HCT116 (cell line): ENCODE results near the gene LSM12. TPM values are rescaled to one million over a fixed set of nuclear protein-coding genes. Genes with fewer than 3 reads are reported as not detected.

Source experiments
- ATAC-seq: fragments of 200-7000 bp; cut with Tn5 transposase; 2 replicates; pipeline ENCODE4 v1.9.1; 2020; ENCODE audit warnings: mild to moderate bottlenecking, moderate library complexity
- BruUV-seq: library from RNA; stranded (reverse); fragments of 400-500 nt; replicated peaks from 2 replicates; lab custom pipeline; 2021; lab: Mats Ljungman, UMichigan
- CTCF ChIA-PET: fragments of 300-600 bp; sonication (Branson Sonifier 250); formaldehyde crosslinking; loops from one replicate; lab custom pipeline; 2021; ENCODE audit warnings: antibody characterized with exemption; lab: Charles Lee
- POLR2A ChIA-PET: fragments of 300-600, 350-600 bp; sonication (Branson Sonifier 250); formaldehyde crosslinking; loops from one replicate; lab custom pipeline; 2021; ENCODE audit warnings: antibody characterized with exemption; lab: Charles Lee
- RAD21 ChIA-PET, 2 experiments: fragments of 300-600 bp; sonication (Branson Sonifier 250); formaldehyde crosslinking; loops; one replicate each; lab custom pipeline; 2023; ENCODE audit warnings: low total read pairs in 2 of 2; ENCODE audit not compliant: uncharacterized antibody in 2 of 2, unreplicated experiment in 2 of 2, low non-redundant PET in 1 of 2; lab: Charles Lee
- DNase-seq: peaks from one replicate; pipeline ENCODE4 v3.0.0-alpha.2; 2010; ENCODE audit warnings: low read depth, low spot score
- H2AFZ ChIP-seq: fragments of 200-600 bp; shearing (Covaris generic), sonication (generic); 2 replicates; pipeline ENCODE4 v1.6.1; 2017; ENCODE audit warnings: low read depth, mixed run types, mixed read lengths, antibody characterized with exemption, low read length; ENCODE audit not compliant: poor library complexity, severe bottlenecking
- H3K27ac ChIP-seq: 2 replicates; pipeline ENCODE4 v1.5.1; 2012; ENCODE audit warnings: low read depth, low read length
- H3K27me3 ChIP-seq: fragments of 200-600 bp; sonication (generic); 2 replicates; pipeline ENCODE4 v1.6.1; 2016; ENCODE audit warnings: mixed run types, low read length, mixed read lengths; ENCODE audit not compliant: insufficient read depth
- H3K36me3 ChIP-seq, 2 experiments: fragments of 200-500 bp in 1 of 2; fragments of 200-600 bp in 1 of 2; sonication (Bioruptor generic) in 1 of 2; sonication (generic) in 1 of 2; 2 replicates each; pipeline versions ENCODE4 v1.5.1 to v1.6.1; 2014 to 2016; ENCODE audit warnings: low read length in 2 of 2, inconsistent platforms in 1 of 2, mixed read lengths in 1 of 2, mixed run types in 1 of 2; ENCODE audit not compliant: insufficient read depth in 2 of 2, control insufficient read depth in 1 of 2
- H3K4me1 ChIP-seq, 2 experiments: fragments of 200-600 bp in 1 of 2; sonication (generic) in 1 of 2; 2 replicates each; pipeline versions ENCODE4 v1.5.1 to v1.6.1; 2012 to 2017; ENCODE audit warnings: low read length in 2 of 2, inconsistent platforms in 1 of 2, mild to moderate bottlenecking in 1 of 2, mixed read lengths in 1 of 2, mixed run types in 1 of 2, moderate library complexity in 1 of 2; ENCODE audit not compliant: insufficient read depth in 2 of 2, control insufficient read depth in 1 of 2
- H3K4me2 ChIP-seq: fragments of 200-600 bp; sonication (generic); 2 replicates; pipeline ENCODE4 v1.6.1; 2017; ENCODE audit warnings: mixed run types, low read length, mixed read lengths
- H3K4me3 ChIP-seq, 2 experiments: fragments of 200-600 bp in 1 of 2; sonication (generic) in 1 of 2; replicated peaks in 1 of 2; 2 replicates each; pipeline ENCODE4 v1.5.1; 2011 to 2016; ENCODE audit warnings: low read length in 2 of 2, control low read depth in 1 of 2, low read depth in 1 of 2, mild to moderate bottlenecking in 1 of 2, mixed read lengths in 1 of 2, mixed run types in 1 of 2
- H3K79me2 ChIP-seq: fragments of 200-600 bp; sonication (generic); 2 replicates; pipeline ENCODE4 v1.6.1; 2017; ENCODE audit warnings: mild to moderate bottlenecking, mixed run types, low read length, moderate library complexity, mixed read lengths; ENCODE audit not compliant: insufficient read depth
- H3K9ac ChIP-seq: fragments of 200-600 bp; sonication (generic); 2 replicates; pipeline ENCODE4 v1.6.1; 2016; ENCODE audit warnings: low read length, mixed read lengths
- H3K9me2 ChIP-seq: fragments of 200-600 bp; sonication (generic), shearing (Covaris generic); 2 replicates; pipeline ENCODE4 v1.6.1; 2017; ENCODE audit warnings: mixed run types, mild to moderate bottlenecking, moderate library complexity; ENCODE audit not compliant: insufficient read depth
- H3K9me3 ChIP-seq, 2 experiments: fragments of 200-500 bp in 1 of 2; fragments of 200-600 bp in 1 of 2; sonication (Bioruptor generic) in 1 of 2; sonication (generic) in 1 of 2; 2 replicates each; pipeline ENCODE4 v1.6.1; 2014 to 2017; ENCODE audit warnings: low read length in 2 of 2, mixed read lengths in 2 of 2, inconsistent platforms in 1 of 2, low read depth in 1 of 2, mild to moderate bottlenecking in 1 of 2, mixed run types in 1 of 2, moderate library complexity in 1 of 2; ENCODE audit not compliant: control insufficient read depth in 1 of 2, insufficient read depth in 1 of 2
- H4K20me1 ChIP-seq: fragments of 200-600 bp; sonication (generic), shearing (Covaris generic); 2 replicates; pipeline ENCODE4 v1.6.1; 2017; ENCODE audit warnings: mixed run types, mild to moderate bottlenecking, moderate library complexity; ENCODE audit not compliant: insufficient read depth
- CBX3 ChIP-seq: IDR thresholded peaks from 2 replicates; pipeline ENCODE4 v1.6.1; 2012; ENCODE audit warnings: low read depth
- CEBPB ChIP-seq: IDR thresholded peaks from 2 replicates; pipeline ENCODE4 v1.6.1; 2012; ENCODE audit warnings: low read depth
- RAD21 ChIP-seq: IDR thresholded peaks from 2 replicates; pipeline ENCODE4 v1.6.1; 2012; ENCODE audit warnings: low read depth, mild to moderate bottlenecking
- REST ChIP-seq: IDR thresholded peaks from 2 replicates; pipeline ENCODE4 v1.6.1; 2012; ENCODE audit warnings: low read depth
- SP1 ChIP-seq: IDR thresholded peaks from 2 replicates; pipeline ENCODE4 v1.6.1; 2012; ENCODE audit warnings: low read depth
- ZNF274 ChIP-seq: fragments of 200-500 bp; sonication (Bioruptor generic); IDR thresholded peaks from 2 replicates; pipeline ENCODE4 v1.6.1; 2014; ENCODE audit warnings: mild to moderate bottlenecking, low read depth, low read length, inconsistent platforms
- intact Hi-C: fragments of 100-400 bp; cut with micrococcal nuclease; formaldehyde crosslinking; loops from 2 replicates; pipeline ENCODE4 v1.10.0; 2022
- total RNA-seq: library from RNA; stranded (reverse); gene quantifications from one replicate; pipeline ENCODE4 v1.2.1, GENCODE V29; 2021; ENCODE audit not compliant: unreplicated experiment

Gene LSM12
- total RNA-seq, 1 experiment from 2014 or later, result 99.6 TPM

DNA sequence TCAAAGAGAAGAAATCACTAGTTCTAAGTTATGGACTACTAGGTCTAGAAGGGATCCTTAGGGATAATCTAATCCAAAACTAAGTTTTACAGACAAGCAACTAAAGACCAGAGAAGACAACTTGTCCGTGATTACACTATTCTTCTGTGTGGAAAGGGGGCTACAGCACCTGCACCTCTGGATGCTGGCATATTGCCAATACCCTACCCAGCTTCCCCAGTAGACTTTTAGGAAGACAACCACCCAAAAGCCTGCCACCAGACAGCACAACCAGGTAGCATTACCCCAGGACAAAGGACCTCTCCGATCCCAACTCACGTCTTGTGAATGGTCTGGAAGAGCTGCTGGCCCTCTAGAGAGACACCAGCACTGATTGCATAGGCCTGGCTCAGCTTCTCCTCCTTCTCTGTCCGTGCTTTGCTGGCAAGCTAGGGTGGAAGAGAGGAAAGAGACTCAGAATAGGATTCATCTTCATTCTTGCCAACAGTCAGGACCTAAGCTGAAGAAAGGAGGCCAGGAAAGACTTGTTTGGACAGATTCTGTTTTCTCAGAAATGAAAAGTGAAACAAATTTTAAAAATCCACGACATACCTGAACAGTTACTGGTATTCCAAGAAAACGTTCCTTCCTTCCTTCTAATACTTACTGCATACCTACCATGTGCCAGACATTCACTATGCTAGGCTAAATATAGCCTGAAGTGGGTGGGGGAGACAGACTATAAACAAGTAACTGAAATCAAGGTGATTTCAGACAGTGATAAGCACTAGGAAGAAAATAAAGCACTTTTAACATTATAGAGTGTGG is 26.4 kb downstream of the LSM12 start:
- no peak overlapping the region for H3K4me3 ChIP-seq
- no peak overlapping the region for H3K9ac ChIP-seq
- intact Hi-C loops, result loop anchor here (2.0 kb wide), 1 partner anchor 161 kb away; no protein-coding TSS in a partner anchor
- peaks cover 12% of the 10 kb centered on the region; the same call in 1 of the 2 replicates for H4K20me1 ChIP-seq
- TF ChIP-seq REST, result no peak
- no peak for TF ChIP-seq CBX3
- no peak for TF ChIP-seq CEBPB
- TF ChIP-seq ZNF274, result no peak
- TF ChIP-seq SP1, result no peak
- no peak for TF ChIP-seq RAD21
- H3K4me2 ChIP-seq, result no peak overlapping the region
- H2AFZ ChIP-seq, result no peak overlapping the region
- ChIA-PET CTCF (no interaction called here), POLR2A (no interaction called here), RAD21 (no interaction called here)
- no TSS peak for BruUV-seq
- no peak overlapping the region for H3K27ac ChIP-seq
- H3K27me3 ChIP-seq, result no peaks in the 10 kb centered on the region
- peaks cover 29 to 40% of the 10 kb centered on the region in 2 experiments; a peak in 3 of 4 replicates for H3K36me3 ChIP-seq
- no peaks in the 10 kb centered on the region for H3K9me2 ChIP-seq
- H3K9me3 ChIP-seq, result no peaks in the 10 kb centered on the region
- ATAC-seq (no peak), DNase-seq (no peak)
- peaks cover 79% of the 10 kb centered on the region for H3K79me2 ChIP-seq
- H3K4me1 ChIP-seq, result no peaks in the 10 kb centered on the region
